SW480 (cell line): ENCODE measurements around the gene GLDN.

Source experiments
- DNase-seq: peaks from one replicate; pipeline ENCODE4 v3.0.0-alpha.2; 2016; ENCODE audit warnings: low spot score

The GLDN gene

DNA sequence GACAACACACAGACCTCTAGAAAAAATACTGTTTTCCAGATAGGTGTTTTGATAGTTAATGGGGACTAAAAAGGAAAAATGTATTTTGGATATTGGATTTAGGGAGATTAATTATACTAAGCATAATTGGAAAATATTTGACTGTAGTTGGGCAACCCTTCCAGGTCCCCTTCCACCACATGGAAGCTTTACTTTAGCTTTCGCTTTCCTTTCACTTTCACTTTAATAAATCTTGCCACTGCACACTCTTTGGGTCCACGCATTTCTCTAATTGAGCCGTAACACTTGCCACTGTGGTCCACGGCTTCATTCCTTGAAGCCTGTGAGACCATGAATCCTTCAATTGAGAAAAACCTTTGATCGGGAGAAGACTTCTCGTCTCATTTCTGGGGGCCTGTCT lies 15.5 kb downstream of the GLDN start:
- no peak for DNase-seq

DNA sequence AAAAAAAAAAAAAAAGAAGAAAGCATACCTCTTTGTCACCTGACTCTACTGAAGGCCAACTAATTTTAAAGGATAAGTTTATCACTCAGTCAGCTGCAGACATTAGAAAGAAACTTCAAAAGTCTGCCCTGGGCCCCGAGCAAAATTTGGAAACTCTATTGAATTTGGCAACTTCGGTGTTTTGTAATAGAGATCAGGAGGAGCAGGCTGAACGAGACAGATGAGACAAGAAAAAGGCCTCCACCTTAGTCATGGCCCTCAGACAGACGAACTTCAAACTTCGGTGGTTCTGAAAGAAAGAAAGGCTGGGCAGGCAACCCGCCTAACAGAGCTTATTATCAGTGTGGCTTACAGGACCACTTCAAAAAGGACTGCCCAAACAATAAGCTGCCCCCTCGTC lies 18.5 kb downstream of the GLDN start:
- DNase-seq, result no peak

- DNase-seq, result no peak
These were observed 21.9 kb downstream of the GLDN start for GRCh38 chr15:51363383-51363782.

DNA sequence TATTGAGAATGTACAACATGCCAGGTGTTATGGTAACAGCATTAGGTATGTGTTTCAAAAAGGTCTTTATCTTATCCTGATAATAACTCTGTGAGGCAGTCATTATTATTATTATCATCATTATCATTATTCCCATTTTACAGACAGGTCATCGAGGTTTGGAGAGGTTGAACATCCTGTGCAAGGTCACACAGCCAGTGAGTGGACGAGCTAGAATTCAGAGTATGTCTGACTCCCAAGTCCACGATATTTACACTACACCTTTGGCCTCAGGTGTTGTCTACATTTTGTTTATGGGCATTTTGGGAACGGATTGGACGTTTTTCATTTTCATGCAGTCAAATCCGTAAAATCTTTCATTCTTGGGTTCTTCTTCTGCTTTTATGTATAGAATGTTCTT lies 24.0 kb downstream of the GLDN start:
- DNase-seq, result no peak

- DNase-seq, result no peak
These were observed 24.6 kb downstream of the GLDN start for GRCh38 chr15:51366071-51366470.

- no peak for DNase-seq
These were observed 25.5 kb downstream of the GLDN start for GRCh38 chr15:51366920-51367319.

DNA sequence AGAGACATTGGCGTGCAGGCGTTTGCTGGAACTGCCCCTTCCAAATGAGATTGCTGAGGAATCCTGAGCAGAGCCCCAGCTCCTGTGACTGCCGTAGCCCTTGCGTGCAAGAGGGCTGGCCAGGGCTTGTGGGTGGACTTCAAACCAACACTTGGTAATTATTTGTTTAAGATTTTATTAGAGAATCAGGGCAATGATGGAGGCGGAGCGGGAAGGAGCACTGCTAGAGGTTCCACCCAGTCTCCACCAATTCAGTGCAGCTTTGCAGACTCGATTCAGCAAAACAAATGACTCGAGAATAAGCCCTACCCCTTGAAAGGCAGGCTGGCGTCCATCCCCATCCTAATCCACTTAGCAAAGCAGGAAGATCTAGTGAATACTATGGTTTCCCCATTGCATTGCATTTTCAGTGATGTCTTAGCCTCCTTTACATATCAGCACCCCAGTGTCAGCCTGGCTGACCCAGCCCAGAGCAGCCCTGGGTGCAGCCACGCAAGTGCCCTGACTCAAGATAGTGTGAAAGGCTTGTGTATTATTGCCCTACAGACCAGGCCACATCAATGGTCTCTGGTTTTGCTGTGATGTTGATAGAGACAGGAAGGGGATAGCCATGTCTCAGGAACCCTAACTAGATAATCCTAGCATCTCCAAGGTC lies 26.0 kb downstream of the GLDN start:
- DNase-seq, result no peak

DNA sequence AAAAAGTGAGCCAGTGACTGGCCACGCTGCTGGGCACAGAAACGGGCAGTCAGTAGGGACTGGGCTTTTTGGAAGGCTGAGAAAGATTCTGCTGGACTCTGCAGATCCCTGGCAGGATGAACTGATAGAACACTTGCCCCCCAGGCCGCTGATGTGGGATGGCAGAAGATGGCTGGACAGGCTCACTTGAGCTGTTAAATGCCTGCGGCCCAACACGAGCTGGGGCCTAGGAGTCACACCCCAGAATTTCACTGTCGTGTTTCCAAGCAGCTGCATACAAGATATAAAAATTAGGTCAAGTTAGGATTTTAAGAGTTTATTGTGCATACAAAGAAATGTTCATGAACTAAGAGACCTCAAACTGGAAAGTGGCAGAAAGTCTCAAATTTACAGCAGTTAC lies 26.9 kb downstream of the GLDN start:
- no peak for DNase-seq

- DNase-seq, result no peak
These were observed 27.4 kb downstream of the GLDN start for GRCh38 chr15:51368751-51369450.

- DNase-seq, result no peak
These were observed 28.0 kb downstream of the GLDN start for GRCh38 chr15:51369451-51369761.

GRCh38 chr15:51371266-51371665 lies 29.8 kb downstream of the GLDN start:
- DNase-seq, result no peak

- no peak for DNase-seq
These were observed 32.7 kb downstream of the GLDN start for GRCh38 chr15:51374131-51374530.

DNA sequence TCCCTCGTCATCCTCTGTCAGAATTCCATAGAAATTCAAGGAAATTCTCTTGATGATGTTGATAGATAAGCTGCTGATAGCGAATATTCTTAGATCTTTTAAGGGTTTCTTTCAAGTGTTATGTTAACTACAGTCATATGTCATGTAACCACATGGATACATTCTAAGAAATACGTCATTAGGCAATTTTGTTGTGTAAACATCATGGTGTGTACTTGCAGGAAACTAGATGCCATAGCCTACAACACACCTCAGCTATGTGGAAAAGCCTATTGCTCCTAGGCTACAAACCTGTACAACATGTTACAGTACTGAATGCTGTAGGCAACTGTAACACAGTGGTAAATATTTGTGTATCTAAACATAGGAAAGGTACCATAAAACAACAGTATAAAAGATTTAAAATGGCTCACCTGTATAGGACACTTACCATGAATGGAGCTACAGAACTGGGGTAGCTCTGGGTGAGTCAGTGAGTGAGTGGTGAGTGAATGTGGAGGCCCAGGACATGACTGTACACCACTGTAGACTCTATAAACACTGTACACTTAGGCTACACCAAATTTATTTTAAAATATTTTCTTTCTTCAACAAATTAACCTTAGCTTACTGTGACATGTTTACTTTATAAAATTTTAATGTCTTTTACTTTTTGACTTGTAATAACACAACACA lies 34.6 kb downstream of the GLDN start:
- no peak for DNase-seq

GRCh38 chr15:51377038-51377786 lies 35.8 kb downstream of the GLDN start:
- DNase-seq, result no peak

DNA sequence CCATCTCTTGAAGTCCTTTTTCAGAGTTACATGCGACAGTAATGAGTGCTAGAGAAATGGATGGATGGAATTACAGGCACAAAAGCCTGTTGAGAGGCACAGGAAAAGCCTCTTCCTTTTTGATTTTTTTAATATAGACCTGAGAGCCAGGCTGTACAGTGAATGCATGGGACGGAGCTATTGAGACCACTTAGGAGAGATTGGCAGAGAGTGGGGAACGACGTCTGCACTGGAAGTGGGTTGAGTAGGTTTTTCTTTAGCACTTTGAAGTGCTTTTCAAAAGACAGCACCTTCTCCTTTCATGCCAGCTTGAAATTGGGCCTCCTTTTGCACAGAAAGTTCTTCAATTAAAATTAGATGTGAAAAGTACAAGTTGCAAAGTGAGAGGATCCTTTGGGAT lies 37.0 kb downstream of the GLDN start:
- DNase-seq, result no peak

GRCh38 chr15:51379390-51379789 lies 37.9 kb downstream of the GLDN start:
- no peak for DNase-seq

DNA sequence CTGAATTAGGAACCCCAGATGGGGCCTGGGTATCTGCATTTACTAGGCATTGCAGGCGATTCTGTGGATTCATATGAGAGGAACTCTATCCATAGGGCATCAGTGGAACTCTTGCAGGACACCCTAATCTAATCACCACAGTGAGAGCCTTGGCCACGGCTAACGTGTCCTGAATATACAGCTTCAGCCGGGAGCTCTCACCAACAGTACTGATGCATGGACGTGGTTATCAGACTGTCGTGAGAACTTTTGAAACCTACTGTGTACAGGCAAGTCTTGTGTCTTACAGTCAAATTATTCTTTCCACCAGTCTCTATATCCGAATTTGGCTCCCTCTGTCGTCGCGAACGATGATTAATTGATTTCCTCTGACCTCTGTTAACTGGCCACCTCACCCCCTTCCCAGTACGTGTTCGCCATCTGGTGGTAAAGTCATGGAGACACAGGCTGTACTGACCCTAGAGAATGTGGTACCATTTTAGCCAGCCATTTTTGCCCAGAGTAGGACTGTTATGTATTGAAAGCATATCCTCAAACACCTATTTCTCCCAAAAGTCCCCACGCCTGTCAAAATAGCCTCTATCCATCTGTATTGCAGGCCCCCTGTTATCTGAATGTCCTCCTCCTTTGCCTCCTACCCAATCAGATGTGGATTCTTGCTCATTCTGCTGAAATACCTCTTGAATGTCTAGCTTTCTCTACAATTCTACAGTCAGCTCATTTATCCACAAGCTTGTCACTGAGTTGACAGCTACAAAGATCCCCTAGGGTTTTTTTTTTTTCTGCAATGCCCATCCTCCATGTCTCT lies 39.7 kb downstream of the GLDN start:
- DNase-seq, result peak; percentile 67

DNA sequence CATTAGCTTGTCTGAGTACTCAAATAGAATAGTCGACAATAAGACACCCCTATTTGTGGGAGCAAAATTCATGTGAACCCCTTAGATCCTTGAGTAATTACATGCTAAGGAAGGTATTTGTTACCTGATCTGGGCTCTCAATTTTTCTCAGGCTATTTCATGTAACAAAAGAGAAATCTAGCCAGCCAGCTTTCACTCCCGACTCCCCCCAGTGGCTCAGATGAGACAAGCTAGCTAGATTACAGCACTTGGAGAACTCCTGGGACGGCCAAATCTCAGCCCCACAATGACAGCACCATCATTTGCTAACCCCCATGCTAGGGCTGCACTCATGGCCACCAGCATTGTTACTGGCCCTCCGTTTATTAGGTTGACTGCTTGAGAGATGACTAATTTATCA lies 41.3 kb downstream of the GLDN start:
- peak; percentile 28 for DNase-seq

- DNase-seq, result no peak
These were observed 44.6 kb downstream of the GLDN start for GRCh38 chr15:51386029-51386428.

- DNase-seq, result no peak
These were observed 45.0 kb downstream of the GLDN start for GRCh38 chr15:51386486-51386885.

DNA sequence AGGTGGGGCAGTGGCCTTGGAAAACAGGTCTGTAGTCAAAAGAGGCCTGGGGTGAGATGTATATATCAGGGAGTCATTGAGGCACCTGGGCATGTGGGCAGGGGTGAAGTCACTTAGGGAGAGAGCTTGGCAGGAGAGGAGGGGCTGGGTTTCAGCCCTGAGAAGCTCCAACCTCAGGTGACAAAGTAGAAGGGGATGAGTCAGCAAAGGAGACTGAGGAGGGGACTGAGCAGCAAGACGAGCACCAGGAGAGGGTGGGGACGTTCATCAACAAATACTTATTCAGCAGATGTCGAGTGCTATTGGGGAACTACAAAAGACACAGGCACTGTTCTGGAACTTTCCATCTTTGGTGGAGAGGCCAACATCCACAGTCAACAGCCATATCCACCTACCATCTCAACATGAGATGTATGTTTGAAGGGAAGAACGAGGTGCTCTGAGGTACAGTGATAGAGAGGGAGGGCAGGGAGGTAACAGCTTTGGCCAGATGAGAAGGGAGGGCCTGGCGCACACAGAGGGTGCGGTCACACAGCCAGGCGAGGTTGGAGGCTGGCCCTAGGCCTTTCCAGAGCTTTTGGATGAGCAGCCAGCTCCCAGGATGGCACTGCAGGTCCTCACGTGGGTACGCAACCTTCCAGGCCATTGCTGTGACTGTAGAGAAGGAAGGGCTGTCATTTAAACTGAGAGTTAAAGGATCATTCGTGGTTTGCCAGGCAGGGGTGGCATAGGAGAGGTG lies 45.7 kb downstream of the GLDN start:
- DNase-seq, result peak; percentile 9
